ENCODE results near the gene CDH15.
A peak's percentile ranks its signal among the peaks of the same experiment; 100 is the strongest.

The CDH15 gene

GRCh38 chr16:89200850-89201411 is 29.4 kb downstream of the CDH15 start:
- no peak for DNase-seq

GRCh38 chr16:89201439-89202377 is 30.2 kb downstream of the CDH15 start:
- DNase-seq = peak; percentile 38 to 81

DNA sequence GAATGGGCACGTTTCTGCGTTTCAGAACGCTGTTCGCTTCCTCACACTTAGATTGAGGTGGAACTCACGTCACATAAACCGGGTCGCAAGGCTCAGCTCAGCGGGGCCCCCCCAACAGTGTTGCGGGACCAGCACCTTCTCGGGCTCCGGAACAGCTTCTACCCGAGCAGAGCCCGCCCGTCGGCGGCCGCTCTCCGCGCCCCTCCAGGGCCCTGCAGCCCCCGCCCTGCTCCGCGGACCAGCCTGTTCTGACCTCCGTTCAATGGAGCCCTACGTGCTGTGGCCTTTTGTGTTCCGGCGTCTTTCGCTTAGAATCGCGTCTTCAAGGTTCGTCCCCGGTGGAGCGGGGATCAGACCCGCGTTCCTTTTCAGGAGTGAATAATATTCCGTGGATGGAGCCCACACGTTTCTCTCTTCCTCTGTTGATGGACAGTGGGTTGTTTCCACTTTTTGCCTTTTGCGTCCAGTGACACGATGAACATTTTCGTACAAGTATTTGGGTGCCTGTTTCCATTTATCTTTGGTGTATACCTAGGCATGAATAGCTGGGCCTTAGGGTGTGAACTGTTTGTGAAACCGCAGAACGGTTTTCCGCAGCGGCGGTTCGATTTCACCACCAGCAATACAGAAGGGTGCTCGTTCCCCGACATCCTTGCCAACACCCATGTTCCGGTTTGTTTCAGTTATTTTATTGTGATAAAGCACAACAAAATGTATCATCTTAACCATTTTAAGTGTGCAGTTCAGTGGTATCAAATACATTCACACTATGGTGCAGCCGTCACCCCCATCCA is 31.1 kb downstream of the CDH15 start:
- DNase-seq = no peak

DNA sequence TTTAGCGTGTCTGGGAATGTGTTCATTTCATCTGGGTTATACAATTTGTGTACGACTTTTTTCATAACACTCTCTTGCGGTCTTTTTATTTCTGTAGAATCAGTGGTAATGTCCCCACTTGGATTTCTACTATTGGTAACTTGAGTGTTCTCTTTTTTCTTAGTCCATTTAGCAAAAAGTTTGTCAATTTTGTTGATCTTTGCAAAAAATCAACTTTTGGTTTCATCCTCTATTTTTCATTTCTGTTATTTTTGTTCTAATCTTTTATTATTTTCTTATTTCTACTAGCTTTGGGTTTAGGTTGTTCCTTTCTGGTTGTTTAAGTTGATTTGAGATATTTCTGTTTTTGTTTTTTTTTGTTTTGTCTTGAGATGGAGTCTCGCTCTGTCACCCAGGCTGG is 36.4 kb downstream of the CDH15 start:
- DNase-seq = no peak

- DNase-seq = no peak
Measured at GRCh38 chr16:89209522-89210044, 38.0 kb downstream of the CDH15 start.

DNA sequence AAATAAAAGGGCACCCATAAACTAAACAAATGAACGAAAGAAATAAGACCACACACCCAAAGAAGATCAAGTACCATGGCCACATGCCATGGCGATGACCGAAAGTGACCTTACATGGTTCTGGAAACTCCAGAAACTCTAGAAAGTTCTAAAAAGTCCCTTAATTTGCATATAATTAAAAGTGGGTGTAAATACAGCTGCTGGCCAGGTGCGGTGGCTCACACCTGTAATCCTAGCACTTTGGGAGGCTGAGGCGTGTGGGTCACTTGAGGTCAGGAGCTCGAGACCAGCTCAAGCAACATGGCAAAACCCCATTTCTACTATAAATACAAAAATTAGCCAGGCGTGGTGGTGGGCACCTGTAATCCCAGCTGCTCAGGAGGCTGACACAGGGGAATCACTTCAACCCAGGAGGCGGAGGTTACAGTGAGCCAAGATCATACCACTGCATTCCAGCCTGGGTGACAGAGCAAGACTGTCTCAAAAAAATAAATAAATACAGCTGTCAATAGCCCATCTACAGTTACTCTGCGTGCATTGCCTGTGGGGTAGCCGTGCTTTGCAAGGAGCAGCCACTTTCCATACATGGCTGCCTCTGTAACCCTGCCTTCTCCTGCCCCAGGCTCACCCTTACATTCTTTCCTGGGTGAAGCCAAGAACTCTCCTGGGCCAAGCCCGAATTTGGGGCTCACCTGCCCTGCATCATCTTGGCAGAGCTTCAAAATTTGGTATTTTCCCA is 38.8 kb downstream of the CDH15 start:
- no peak for DNase-seq

DNA sequence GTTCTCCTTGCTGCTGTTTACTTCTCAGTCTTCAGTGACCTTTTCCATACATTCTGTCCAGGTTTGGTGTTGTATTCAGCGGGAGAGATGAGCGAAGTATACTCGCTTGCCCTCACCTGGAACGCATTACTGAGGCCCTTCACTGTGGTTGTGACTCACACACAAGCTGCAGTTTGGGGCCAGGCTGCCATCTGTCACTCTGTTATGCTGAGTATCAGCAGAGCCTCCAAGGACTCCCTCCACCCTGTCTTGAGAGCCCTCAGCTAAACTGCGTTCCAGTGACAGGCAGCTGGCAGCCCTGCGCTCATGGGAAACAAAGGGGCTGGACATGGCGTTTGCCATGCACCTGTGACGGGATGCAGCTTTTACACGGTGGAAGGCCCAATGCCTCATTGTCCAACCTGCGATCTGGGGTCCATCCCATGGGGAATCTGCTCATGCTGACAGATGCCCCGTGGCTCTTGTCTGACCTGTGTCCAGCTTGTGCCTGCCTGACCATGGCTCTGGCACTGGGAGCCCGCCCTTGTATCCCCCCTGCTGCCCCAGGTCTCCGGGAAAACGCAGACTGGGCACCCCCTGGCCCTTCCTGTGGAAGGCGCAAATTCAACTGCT is 39.5 kb downstream of the CDH15 start:
- no peak for DNase-seq

- peak; percentile 65 to 89 for DNase-seq
Measured at GRCh38 chr16:89216315-89217137, 45.0 kb downstream of the CDH15 start.

DNA sequence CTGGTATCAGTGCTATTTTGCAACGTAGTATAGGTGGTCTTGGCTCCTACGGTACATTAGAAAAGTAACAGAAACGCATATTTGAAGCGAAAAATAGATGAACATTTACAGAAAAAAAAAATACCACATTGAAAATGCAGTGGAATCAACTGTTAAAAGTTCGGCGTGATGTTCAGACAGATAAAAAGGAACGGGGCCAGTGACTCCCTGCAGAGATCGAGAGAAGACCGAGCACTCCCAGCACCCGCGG is 45.5 kb downstream of the CDH15 start:
- DNase-seq = no peak

DNA sequence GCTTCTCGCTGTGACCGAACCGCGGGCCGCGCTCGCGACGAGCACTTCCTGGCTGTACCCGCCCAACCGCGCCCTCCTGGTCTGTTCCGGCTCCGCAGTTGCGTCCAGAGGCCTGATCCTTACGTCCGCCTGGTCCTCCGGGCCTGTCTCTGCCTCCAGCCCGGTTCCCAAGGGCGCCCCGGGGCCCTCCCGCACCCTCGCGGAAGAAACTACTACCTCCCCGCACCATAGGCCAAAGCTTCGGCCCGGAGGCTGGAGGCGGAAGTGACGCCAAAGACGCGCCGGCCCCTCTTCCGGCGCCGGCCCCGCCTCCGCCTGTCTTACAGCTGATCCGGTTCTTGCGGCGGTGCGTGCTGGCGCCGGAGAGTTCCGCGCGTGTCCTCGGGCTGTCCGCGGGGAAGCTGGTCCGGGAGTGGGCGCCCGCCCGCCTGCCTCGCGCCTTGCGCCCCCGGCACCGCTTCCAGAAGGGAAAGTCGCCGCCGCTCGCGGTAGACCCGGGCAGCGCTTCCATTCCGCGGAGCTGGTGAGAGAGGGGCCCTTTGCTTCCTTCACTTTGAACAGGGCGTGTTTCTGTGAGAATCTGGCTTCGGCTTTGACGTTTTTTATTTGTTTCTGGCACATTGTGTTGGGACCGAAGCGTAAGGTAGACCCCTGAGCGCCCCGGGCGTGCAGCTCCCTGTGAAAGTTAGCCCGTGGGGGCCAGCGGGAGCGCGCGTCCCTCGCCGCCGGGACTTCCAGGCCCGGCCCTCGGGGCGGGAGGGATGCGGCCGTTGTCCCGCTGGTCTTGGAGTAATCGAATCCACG is 46.0 kb downstream of the CDH15 start, which contains the start of gene ZNF778:
TSS of gene ZNF778 (plus strand) at position 316 of the 804 bp plus-strand sequence. CDS start 3,425 bp downstream, outside the sequence.
- peak; percentile 82 to 83 for DNase-seq

GRCh38 chr16:89219365-89219764 is 47.8 kb downstream of the CDH15 start:
- DNase-seq = no peak

GRCh38 chr16:89221604-89222003 is 50.1 kb downstream of the CDH15 start:
- DNase-seq = no peak

- DNase-seq = no peak
Measured at GRCh38 chr16:89222931-89223330, 51.4 kb downstream of the CDH15 start.

GRCh38 chr16:89224665-89225064 is 53.1 kb downstream of the CDH15 start:
- DNase-seq = no peak

- DNase-seq = no peak
Measured at GRCh38 chr16:89230255-89230654, 58.7 kb downstream of the CDH15 start.

DNA sequence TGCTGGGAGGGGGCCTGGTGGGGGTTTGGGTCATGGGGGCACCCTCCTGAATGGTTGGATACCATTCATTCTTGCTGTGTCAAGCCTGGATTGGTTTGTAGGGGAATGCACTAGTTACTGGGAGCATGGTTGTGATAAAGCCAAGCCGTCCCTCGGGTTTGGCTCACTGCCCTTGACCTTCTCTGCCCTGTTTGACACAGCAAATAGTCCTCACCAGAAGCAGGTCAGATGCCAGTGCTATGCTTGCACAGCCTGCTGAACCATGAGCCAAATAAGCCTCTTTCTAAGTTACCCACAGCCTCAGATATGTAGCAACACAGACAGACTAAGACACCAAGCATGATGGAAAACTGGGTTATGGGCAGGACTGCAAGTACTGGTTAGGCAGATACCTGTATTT is 60.6 kb downstream of the CDH15 start:
- DNase-seq = no peak

- peak; percentile 29 to 48 for DNase-seq
Measured at GRCh38 chr16:89233678-89234490, 62.3 kb downstream of the CDH15 start.

GRCh38 chr16:89237733-89238132 is 66.2 kb downstream of the CDH15 start:
- DNase-seq = no peak

DNA sequence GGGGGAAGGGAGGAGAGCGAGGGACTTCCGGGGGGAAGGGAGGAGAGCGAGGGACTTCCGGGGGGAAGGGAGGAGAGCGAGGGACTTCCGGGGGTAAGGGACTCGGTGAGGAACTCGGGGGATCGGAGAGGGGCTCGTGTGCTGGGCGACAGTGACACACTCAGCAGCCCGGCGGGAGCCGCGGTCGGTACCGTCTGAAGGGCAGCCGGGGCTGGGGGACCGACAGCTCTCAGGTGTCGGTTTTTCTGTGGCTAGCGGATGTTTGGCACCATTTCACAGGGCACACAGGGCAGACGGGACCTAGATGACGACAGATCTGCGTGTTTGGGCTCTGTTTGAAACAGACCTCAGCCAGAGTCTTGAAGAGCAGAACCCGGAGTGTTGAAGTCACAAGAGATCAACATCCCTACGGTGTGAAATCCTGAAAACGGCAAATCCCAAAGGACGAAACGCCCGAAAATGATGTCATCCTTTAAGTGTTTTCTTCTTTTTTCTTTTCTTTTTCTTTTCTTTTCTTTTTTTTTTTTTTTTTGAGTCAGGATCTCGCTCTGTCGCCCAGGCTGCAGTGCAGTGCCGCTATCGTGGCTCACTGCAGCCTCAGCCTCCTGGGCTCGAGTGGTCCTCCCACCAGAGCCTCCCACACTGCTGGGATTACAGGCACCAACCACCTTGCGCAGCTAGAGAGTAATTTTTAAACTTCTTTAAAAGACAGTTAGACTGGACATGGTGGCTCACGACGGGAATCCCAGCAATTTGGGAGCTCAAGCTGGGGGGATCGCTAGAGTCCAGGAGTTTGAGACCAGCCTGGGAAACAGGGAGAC is 69.8 kb downstream of the CDH15 start:
- peak; percentile 47 to 51 for DNase-seq
